ENCODE data around the gene AGFG1. TPM values are rescaled to one million over a fixed set of nuclear protein-coding genes. Genes with fewer than 3 reads are reported as not detected.

Gene AGFG1
- total RNA-seq, 1 experiment from 2014 or later, result 122 TPM

- TF ChIP-seq CTCF (conservative IDR thresholded peaks at IDR 0.05; ENCODE audit: low read depth, low read length) (no peak), EZH2 (IDR thresholded peaks at IDR 0.05; ENCODE audit: borderline replicate concordance, low read depth, low read length, poor library complexity, severe bottlenecking) (no peak)
- CTCF ChIA-PET, result no interaction called here
- H3K36me3 ChIP-seq (ENCODE audit: insufficient read depth, low read length, poor library complexity, severe bottlenecking), result peaks cover 43% of the 10 kb centered on the region
- H3K4me3 ChIP-seq (ENCODE audit: low read depth, low read length, poor library complexity, severe bottlenecking), result no peak overlapping the region
- H3K27me3 ChIP-seq (replicated peaks; ENCODE audit: insufficient read depth, low read depth, low read length, poor library complexity), result no peaks in the 10 kb centered on the region
- no peaks in the 10 kb centered on the region for H3K4me1 ChIP-seq (ENCODE audit: insufficient read depth, low read length, poor library complexity, severe bottlenecking)
- no peaks in the 10 kb centered on the region for H3K9me3 ChIP-seq (ENCODE audit: low read depth, low read length, poor library complexity, severe bottlenecking)
- no TSS peak for BruUV-seq (replicated peaks)
- H3K27ac ChIP-seq (ENCODE audit: low read depth, low read length, poor library complexity, severe bottlenecking), result no peak overlapping the region
- intact Hi-C loops (cut with micrococcal nuclease; ENCODE audit: unreplicated experiment), result no loop called here
- POLR2A ChIA-PET (ENCODE audit: low non-redundant PET), result no interaction called here
- DNase-seq (ENCODE audit: low spot score), result no peak
Measured at GRCh38 chr2:227527351-227527750, 55.4 kb downstream of the AGFG1 start.

GRCh38 chr2:227528803-227529202 is 56.8 kb downstream of the AGFG1 start:
- DNase-seq (ENCODE audit: low spot score), result no peak
- H3K27me3 ChIP-seq (replicated peaks; ENCODE audit: insufficient read depth, low read depth, low read length, poor library complexity), result no peaks in the 10 kb centered on the region
- H3K4me3 ChIP-seq (ENCODE audit: low read depth, low read length, poor library complexity, severe bottlenecking), result no peak overlapping the region
- peaks cover 48% of the 10 kb centered on the region for H3K36me3 ChIP-seq (ENCODE audit: insufficient read depth, low read length, poor library complexity, severe bottlenecking)
- no TSS peak for BruUV-seq (replicated peaks)
- intact Hi-C loops (cut with micrococcal nuclease; ENCODE audit: unreplicated experiment), result no loop called here
- ChIA-PET CTCF (no interaction called here), POLR2A (ENCODE audit: low non-redundant PET) (no interaction called here)
- no peaks in the 10 kb centered on the region for H3K4me1 ChIP-seq (ENCODE audit: insufficient read depth, low read length, poor library complexity, severe bottlenecking)
- TF ChIP-seq CTCF (conservative IDR thresholded peaks at IDR 0.05; ENCODE audit: low read depth, low read length) (no peak), EZH2 (IDR thresholded peaks at IDR 0.05; ENCODE audit: borderline replicate concordance, low read depth, low read length, poor library complexity, severe bottlenecking) (no peak)
- H3K9me3 ChIP-seq (ENCODE audit: low read depth, low read length, poor library complexity, severe bottlenecking), result no peaks in the 10 kb centered on the region
- H3K27ac ChIP-seq (ENCODE audit: low read depth, low read length, poor library complexity, severe bottlenecking), result no peak overlapping the region

DNA sequence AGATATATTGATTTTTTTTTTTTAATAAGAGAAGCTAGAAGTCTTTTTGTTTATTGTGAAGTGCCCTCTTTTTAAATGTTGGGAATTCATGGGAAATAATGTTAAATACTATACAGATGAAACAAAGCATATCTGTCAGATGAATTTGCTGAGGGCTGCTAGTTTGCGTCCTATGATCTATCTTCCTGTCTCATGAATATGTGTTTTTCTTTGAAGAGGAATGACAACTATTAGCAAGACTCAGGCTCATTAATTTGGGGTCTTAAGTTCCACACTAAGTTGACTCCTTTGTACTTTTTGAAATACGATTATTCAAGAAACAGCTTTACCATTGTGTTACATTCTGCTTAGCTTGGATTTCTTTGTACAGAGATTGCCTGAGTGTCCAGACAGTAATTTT is 57.9 kb downstream of the AGFG1 start:
- ChIA-PET CTCF (no interaction called here), POLR2A (ENCODE audit: low non-redundant PET) (no interaction called here)
- no peaks in the 10 kb centered on the region for H3K9me3 ChIP-seq (ENCODE audit: low read depth, low read length, poor library complexity, severe bottlenecking)
- no peaks in the 10 kb centered on the region for H3K4me1 ChIP-seq (ENCODE audit: insufficient read depth, low read length, poor library complexity, severe bottlenecking)
- H3K4me3 ChIP-seq (ENCODE audit: low read depth, low read length, poor library complexity, severe bottlenecking), result no peak overlapping the region
- no peak for DNase-seq (ENCODE audit: low spot score)
- intact Hi-C loops (cut with micrococcal nuclease; ENCODE audit: unreplicated experiment), result no loop called here
- H3K27ac ChIP-seq (ENCODE audit: low read depth, low read length, poor library complexity, severe bottlenecking), result no peak overlapping the region
- no peaks in the 10 kb centered on the region for H3K27me3 ChIP-seq (replicated peaks; ENCODE audit: insufficient read depth, low read depth, low read length, poor library complexity)
- H3K36me3 ChIP-seq (ENCODE audit: insufficient read depth, low read length, poor library complexity, severe bottlenecking), result peaks cover 48% of the 10 kb centered on the region
- TF ChIP-seq CTCF (conservative IDR thresholded peaks at IDR 0.05; ENCODE audit: low read depth, low read length) (no peak), EZH2 (IDR thresholded peaks at IDR 0.05; ENCODE audit: borderline replicate concordance, low read depth, low read length, poor library complexity, severe bottlenecking) (no peak)
- BruUV-seq (replicated peaks), result no TSS peak

Measured in A673 (cell line).